ENCODE data around the gene S100A2.
"Not testable (repeated sequence)": the region's sequence is repeated elsewhere in the genome, so short reads cannot be mapped to it uniquely, and the experiment has no call there.

S100A2 gene

GRCh38 chr1:153592748-153593147 lies 27.1 kb upstream of the S100A2 start:
- H2AFZ ChIP-seq (ENCODE audit: low read length) = no peak overlapping the region
- no peaks in the 10 kb centered on the region for H3F3A ChIP-seq (ENCODE audit: insufficient read depth, low read length)
- no peak overlapping the region for H3K27ac ChIP-seq (ENCODE audit: low read length)

GRCh38 chr1:153588482-153588881 lies 22.8 kb upstream of the S100A2 start:
- H3K9me2 ChIP-seq (replicated peaks; ENCODE audit: insufficient read depth, low read length) = no peaks in the 10 kb centered on the region
- H3K4me2 ChIP-seq (ENCODE audit: low read depth, low read length) = no peak overlapping the region
- H3K9me3 ChIP-seq (replicated peaks; ENCODE audit: insufficient read depth, low read length) = no peaks in the 10 kb centered on the region
- H3K9ac ChIP-seq (ENCODE audit: low read length) = no peak overlapping the region
- no peak for DNase-seq
- no peaks in the 10 kb centered on the region for H3K79me2 ChIP-seq (ENCODE audit: low read length)
- H3K4me3 ChIP-seq (ENCODE audit: low read length) = no peak overlapping the region
- H3K4me1 ChIP-seq (ENCODE audit: low read length) = no peaks in the 10 kb centered on the region
- H3K27ac ChIP-seq (ENCODE audit: low read length) = no peak overlapping the region
- no peaks in the 10 kb centered on the region for H3K36me3 ChIP-seq (replicated peaks; ENCODE audit: insufficient read depth, low read length)
- H3F3A ChIP-seq (ENCODE audit: insufficient read depth, low read length) = no peaks in the 10 kb centered on the region
- no peaks in the 10 kb centered on the region for H3K27me3 ChIP-seq (replicated peaks; ENCODE audit: insufficient read depth, low read length)
- H2AFZ ChIP-seq (ENCODE audit: low read length) = no peak overlapping the region
- no peak for TF ChIP-seq CTCF (IDR thresholded peaks at IDR 0.05; ENCODE audit: low read length)
- no peak for TF ChIP-seq EZH2 (optimal IDR thresholded peaks at IDR 0.05; ENCODE audit: low read depth, low read length)
- no peak for TF ChIP-seq EZH2phosphoT487 (IDR thresholded peaks at IDR 0.05; ENCODE audit: low read length)
- no peaks in the 10 kb centered on the region for H4K20me1 ChIP-seq (ENCODE audit: insufficient read depth, low read length)

More at GRCh38 chr1:153592748-153593147, 27.1 kb upstream of the S100A2 start:
- Histone ChIP-seq H3K9me2 (replicated peaks; ENCODE audit: insufficient read depth, low read length) (no peaks in the 10 kb centered on the region), H3K4me3 (ENCODE audit: low read length) (no peak overlapping the region), H3K79me2 (ENCODE audit: low read length) (no peaks in the 10 kb centered on the region), H3K9ac (ENCODE audit: low read length) (no peak overlapping the region), H3K36me3 (replicated peaks; ENCODE audit: insufficient read depth, low read length) (no peaks in the 10 kb centered on the region), H3K4me1 (ENCODE audit: low read length) (no peaks in the 10 kb centered on the region), H3K27me3 (replicated peaks; ENCODE audit: insufficient read depth, low read length) (no peaks in the 10 kb centered on the region), H3K4me2 (ENCODE audit: low read depth, low read length) (no peak overlapping the region), H3K9me3 (replicated peaks; ENCODE audit: insufficient read depth, low read length) (no peaks in the 10 kb centered on the region), H4K20me1 (ENCODE audit: insufficient read depth, low read length) (no peaks in the 10 kb centered on the region)
- TF ChIP-seq EZH2 (optimal IDR thresholded peaks at IDR 0.05; ENCODE audit: low read depth, low read length) (no peak), EZH2phosphoT487 (IDR thresholded peaks at IDR 0.05; ENCODE audit: low read length) (no peak)
- DNase-seq = no peak

- not testable (repeated sequence) for DNase-seq; H3K79me2 ChIP-seq (ENCODE audit: low read length); H3K4me1 ChIP-seq (ENCODE audit: low read length); H3K27me3 ChIP-seq (replicated peaks; ENCODE audit: insufficient read depth, low read length); H3K9ac ChIP-seq (ENCODE audit: low read length); H3K9me2 ChIP-seq (replicated peaks; ENCODE audit: insufficient read depth, low read length); H3K4me2 ChIP-seq (ENCODE audit: low read depth, low read length); H2AFZ ChIP-seq (ENCODE audit: low read length); H3F3A ChIP-seq (ENCODE audit: insufficient read depth, low read length); H3K36me3 ChIP-seq (replicated peaks; ENCODE audit: insufficient read depth, low read length); H3K9me3 ChIP-seq (replicated peaks; ENCODE audit: insufficient read depth, low read length); H3K4me3 ChIP-seq (ENCODE audit: low read length); H3K27ac ChIP-seq (ENCODE audit: low read length); H4K20me1 ChIP-seq (ENCODE audit: insufficient read depth, low read length)
Observed at GRCh38 chr1:153588033-153588432, 22.4 kb upstream of the S100A2 start.

- H3K4me3 ChIP-seq (ENCODE audit: low read length) = no peak overlapping the region
- no peaks in the 10 kb centered on the region for H3K36me3 ChIP-seq (replicated peaks; ENCODE audit: insufficient read depth, low read length)
- H2AFZ ChIP-seq (ENCODE audit: low read length) = no peak overlapping the region
- H3K9me3 ChIP-seq (replicated peaks; ENCODE audit: insufficient read depth, low read length) = no peaks in the 10 kb centered on the region
- no peaks in the 10 kb centered on the region for H3K9me2 ChIP-seq (replicated peaks; ENCODE audit: insufficient read depth, low read length)
- no peaks in the 10 kb centered on the region for H3F3A ChIP-seq (ENCODE audit: insufficient read depth, low read length)
- DNase-seq = no peak
- TF ChIP-seq EZH2 (optimal IDR thresholded peaks at IDR 0.05; ENCODE audit: low read depth, low read length) = no peak
- TF ChIP-seq EZH2phosphoT487 (IDR thresholded peaks at IDR 0.05; ENCODE audit: low read length) = no peak
- H3K9ac ChIP-seq (ENCODE audit: low read length) = no peak overlapping the region
- no peaks in the 10 kb centered on the region for H4K20me1 ChIP-seq (ENCODE audit: insufficient read depth, low read length)
- no peak overlapping the region for H3K4me2 ChIP-seq (ENCODE audit: low read depth, low read length)
- no peaks in the 10 kb centered on the region for H3K79me2 ChIP-seq (ENCODE audit: low read length)
- H3K27ac ChIP-seq (ENCODE audit: low read length) = no peak overlapping the region
- H3K27me3 ChIP-seq (replicated peaks; ENCODE audit: insufficient read depth, low read length) = no peaks in the 10 kb centered on the region
- no peaks in the 10 kb centered on the region for H3K4me1 ChIP-seq (ENCODE audit: low read length)
Observed at GRCh38 chr1:153587314-153587713, 21.7 kb upstream of the S100A2 start.

GRCh38 chr1:153586347-153586746 lies 20.7 kb upstream of the S100A2 start:
- Histone ChIP-seq H3K4me3 (ENCODE audit: low read length) (no peak overlapping the region), H3K9me3 (replicated peaks; ENCODE audit: insufficient read depth, low read length) (no peaks in the 10 kb centered on the region), H3K79me2 (ENCODE audit: low read length) (no peaks in the 10 kb centered on the region), H3F3A (ENCODE audit: insufficient read depth, low read length) (no peaks in the 10 kb centered on the region), H3K27me3 (replicated peaks; ENCODE audit: insufficient read depth, low read length) (no peaks in the 10 kb centered on the region), H3K9me2 (replicated peaks; ENCODE audit: insufficient read depth, low read length) (no peaks in the 10 kb centered on the region), H3K9ac (ENCODE audit: low read length) (no peak overlapping the region), H4K20me1 (ENCODE audit: insufficient read depth, low read length) (no peaks in the 10 kb centered on the region), H3K4me1 (ENCODE audit: low read length) (no peaks in the 10 kb centered on the region), H3K27ac (ENCODE audit: low read length) (no peak overlapping the region), H3K36me3 (replicated peaks; ENCODE audit: insufficient read depth, low read length) (no peaks in the 10 kb centered on the region), H3K4me2 (ENCODE audit: low read depth, low read length) (no peak overlapping the region), H2AFZ (ENCODE audit: low read length) (no peak overlapping the region)
- DNase-seq = no peak
- no peak for TF ChIP-seq EZH2phosphoT487 (IDR thresholded peaks at IDR 0.05; ENCODE audit: low read length)
- TF ChIP-seq CTCF (IDR thresholded peaks at IDR 0.05; ENCODE audit: low read length) = no peak
- TF ChIP-seq EZH2 (optimal IDR thresholded peaks at IDR 0.05; ENCODE audit: low read depth, low read length) = no peak

Data from MM.1S (cell line).